ENCODE data around the gene DCUN1D2. TPM values are rescaled to one million over a fixed set of nuclear protein-coding genes. Genes with fewer than 3 reads are reported as not detected.

Gene DCUN1D2
- total RNA-seq, 1 experiment from 2014 or later: 4.5 TPM

DNA sequence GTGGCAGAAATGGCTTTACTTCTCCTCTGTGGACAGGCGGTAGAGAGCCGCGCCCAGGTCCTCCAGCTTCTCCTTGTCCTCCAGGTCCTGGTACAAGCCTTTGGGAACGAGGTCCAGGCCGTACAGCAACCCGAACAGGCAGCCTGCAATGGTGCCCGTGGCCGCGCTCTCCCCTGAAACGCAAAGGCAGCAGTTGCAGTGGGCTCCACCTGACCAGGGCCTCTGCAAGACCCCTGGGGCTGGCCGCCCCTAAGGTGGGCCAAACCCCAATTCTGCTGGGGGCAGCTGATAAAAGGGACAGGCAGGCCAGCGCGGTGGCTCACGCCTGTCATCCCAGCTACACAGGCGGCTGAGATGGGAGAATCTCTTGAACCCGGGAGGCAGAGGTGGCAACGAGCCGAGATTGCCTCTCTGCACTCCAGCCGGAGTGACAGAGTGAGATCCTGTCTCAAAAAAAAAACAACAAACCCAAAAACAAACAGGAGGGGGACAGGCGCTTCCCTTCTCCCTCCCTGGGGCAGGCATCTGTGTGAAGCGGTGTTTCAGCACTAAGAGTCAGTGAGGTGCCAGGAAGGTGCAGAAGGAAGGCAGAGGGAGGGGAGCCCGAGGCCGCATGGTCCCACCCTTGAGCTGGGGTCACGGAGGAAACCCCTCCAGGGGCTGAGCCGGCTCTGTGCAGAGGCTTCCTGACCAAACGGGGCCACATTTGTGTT lies 67.5 kb downstream of the DCUN1D2 start:
- DNase-seq (ENCODE audit: low spot score): no peak

DNA sequence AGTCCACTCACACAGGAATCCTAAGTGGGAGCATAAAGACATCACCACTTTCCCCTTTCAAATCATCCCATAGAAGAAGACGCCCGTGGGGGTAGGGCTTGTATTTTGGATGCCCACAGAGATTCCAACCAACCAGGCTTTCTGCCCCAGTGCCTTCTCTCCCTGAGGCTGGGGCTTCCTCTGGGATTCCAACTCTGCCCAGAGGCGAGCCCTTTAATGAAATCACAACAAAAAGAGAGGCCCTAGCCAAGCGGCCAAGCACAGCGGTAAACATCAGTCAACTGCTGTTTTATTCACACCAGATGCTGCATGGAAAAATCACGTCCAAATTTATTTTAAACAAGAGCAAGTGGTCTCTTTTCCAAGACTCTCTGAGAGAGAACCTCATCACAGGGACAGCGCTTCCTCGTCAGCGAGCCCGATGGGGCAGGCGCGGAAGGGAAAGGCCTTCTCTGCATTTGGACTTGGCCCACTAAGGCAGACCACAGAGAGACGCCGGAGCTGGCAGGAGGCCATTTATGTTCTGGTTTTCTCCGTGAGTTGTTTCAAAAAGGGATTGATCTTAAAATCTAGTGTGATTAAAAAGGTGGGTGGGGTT lies 68.7 kb downstream of the DCUN1D2 start:
- DNase-seq (ENCODE audit: low spot score): no peak

GRCh38 chr13:113420833-113421600 lies 69.5 kb downstream of the DCUN1D2 start:
- DNase-seq (ENCODE audit: low spot score): no peak

DNA sequence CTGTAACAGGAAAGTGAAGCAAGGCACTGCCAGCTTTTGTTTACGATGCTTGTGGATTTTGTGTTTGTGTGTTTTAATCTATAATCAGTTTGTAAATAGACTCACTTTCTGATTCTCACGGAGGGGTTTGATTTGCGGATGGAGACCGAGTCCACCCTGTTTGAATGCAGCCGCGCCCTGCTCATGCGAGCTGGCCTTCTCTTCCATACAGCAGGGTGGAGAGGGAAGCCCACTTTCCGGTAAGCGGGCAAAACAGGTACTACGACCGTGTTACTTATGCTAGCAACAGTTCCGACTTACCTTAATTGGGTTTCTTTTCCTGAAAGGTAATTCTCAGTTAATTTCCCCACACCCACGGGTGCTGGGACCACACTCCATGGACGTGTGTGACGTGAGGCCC lies 70.3 kb downstream of the DCUN1D2 start:
- no peak for DNase-seq (ENCODE audit: low spot score)

GRCh38 chr13:113419531-113420193 lies 70.8 kb downstream of the DCUN1D2 start:
- no peak for DNase-seq (ENCODE audit: low spot score)

DNA sequence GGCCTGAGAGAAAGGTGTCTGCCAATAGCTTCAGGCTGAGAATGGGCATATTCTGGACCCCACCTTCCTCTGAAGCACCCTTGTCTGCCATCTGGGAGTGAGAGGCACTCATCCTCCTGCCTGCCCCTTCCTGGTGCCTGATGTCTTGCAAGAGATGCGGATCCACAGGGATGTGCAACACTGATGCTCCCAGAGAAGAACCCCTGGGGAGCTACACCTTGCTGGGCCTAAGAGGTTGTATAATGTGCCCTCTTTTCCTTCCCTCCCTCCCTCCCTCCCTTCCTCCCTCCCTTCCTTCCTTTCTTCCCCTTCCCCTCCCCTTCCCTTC lies 71.8 kb downstream of the DCUN1D2 start:
- no peak for DNase-seq (ENCODE audit: low spot score)

GRCh38 chr13:113417836-113418721 lies 72.4 kb downstream of the DCUN1D2 start:
- DNase-seq (ENCODE audit: low spot score): no peak

DNA sequence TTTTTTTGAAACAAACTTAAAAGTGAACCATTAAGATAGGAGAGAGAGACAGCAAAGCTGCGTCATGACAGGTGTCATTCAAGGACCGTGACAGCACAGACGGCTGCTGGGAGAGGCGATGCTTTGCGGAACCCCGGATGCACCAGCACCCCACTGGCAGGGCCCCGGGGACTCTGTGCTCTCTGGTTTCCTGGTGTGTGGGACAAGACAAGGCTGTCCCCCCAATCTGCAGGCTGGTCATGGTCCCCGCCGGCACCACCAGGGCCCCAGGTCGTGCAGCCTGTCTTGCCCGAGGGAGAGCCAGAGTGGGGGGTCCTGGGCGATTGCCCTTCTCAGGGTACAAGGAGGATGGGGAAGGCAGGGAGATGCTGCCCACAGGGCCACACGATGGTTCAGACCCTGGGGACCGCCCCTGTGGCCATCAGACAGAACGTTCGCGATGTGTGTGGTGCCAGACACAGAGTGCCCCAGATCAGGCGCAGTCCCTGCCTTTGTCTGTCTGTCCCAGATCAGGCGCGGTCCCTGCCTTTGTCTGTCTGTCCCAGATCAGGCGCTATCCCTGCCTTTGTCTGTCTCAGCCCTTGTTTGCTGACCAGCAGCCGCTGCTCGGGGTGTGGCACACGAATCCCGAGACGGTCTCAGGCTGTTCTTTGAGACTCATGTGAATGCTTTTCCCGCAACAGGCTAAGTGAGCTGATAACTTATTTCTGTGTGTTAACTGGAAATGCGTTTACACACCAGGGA lies 73.3 kb downstream of the DCUN1D2 start:
- no peak for DNase-seq (ENCODE audit: low spot score)

DNA sequence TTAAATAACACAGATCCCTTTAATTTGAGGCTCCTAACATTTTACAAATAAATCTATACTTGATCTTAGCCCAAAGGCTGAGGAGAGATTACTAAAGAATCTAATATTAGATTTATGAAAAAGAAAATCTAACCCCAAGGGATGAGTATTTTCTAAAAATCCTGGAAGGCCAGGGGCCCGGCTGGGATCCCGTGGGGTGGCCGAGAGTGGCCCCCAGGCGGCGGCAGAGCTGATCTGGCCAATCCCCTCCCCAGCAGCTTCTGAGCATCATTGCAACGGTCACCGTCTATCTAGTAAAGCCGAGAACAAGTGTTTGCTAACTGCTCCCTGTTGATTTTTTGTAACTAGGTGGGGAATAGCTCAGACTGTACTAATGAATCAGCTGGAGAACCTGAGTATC lies 74.7 kb downstream of the DCUN1D2 start:
- no peak for DNase-seq (ENCODE audit: low spot score)

- no peak for DNase-seq (ENCODE audit: low spot score)
These were observed 75.5 kb downstream of the DCUN1D2 start for GRCh38 chr13:113415032-113415431.

GRCh38 chr13:113414335-113414734 lies 76.2 kb downstream of the DCUN1D2 start:
- no peak for DNase-seq (ENCODE audit: low spot score)

- DNase-seq (ENCODE audit: low spot score): no peak
These were observed 76.6 kb downstream of the DCUN1D2 start for GRCh38 chr13:113413898-113414282.

DNA sequence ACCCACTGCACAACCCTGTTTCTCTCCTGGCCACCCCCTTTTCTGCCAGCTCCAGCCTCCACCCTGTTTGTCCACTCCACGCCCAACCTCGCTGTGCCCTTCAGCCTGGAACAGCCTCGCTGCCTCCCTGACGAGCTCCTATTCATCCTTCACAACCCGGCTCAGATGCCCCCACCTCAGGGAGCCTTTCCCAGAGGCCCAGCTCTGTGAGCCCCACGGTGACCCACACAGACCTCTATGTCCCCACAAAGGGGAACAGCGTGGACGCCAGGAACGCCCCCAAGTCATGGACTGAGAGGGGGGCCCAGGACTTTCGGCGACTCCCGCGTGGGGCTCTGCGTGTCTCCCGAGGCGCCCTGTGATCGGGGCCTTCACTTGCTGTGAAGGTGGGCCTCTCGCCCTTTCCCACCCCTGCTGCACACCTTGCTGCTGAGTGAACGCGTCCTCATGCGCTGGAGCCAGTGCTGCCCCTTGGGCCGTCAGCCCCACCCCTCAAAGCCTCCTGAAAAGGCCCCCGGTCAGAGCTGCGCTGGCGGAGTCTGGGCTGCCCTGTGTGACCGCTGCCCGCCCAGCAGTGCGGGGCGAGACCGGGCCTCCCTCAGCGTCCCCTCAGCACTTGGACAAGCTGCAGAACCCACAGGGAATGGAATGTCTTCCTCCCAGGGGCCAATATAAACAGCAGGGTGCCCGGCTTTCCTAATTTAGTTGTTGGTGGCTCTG lies 77.2 kb downstream of the DCUN1D2 start:
- no peak for DNase-seq (ENCODE audit: low spot score)

DNA sequence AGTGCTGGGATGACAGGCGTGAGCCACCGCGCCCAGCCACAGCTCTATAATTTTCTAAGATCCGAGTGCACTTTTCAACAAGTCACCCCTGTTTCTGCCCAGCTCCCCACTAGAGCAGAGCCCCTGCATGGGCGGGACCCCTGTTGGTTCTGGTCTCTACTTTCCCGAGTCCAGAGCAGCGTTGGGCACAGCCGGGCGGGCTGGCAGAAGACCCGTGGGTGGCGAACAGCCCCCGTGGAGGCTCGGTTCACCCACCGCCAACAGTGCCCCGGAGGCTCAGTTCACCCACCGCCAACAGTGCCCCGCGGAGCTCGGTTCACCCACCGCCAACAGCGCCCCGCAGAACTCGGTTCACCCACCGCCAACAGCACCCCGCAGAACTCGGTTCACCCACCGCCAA lies 78.1 kb downstream of the DCUN1D2 start:
- no peak for DNase-seq (ENCODE audit: low spot score)

DNA sequence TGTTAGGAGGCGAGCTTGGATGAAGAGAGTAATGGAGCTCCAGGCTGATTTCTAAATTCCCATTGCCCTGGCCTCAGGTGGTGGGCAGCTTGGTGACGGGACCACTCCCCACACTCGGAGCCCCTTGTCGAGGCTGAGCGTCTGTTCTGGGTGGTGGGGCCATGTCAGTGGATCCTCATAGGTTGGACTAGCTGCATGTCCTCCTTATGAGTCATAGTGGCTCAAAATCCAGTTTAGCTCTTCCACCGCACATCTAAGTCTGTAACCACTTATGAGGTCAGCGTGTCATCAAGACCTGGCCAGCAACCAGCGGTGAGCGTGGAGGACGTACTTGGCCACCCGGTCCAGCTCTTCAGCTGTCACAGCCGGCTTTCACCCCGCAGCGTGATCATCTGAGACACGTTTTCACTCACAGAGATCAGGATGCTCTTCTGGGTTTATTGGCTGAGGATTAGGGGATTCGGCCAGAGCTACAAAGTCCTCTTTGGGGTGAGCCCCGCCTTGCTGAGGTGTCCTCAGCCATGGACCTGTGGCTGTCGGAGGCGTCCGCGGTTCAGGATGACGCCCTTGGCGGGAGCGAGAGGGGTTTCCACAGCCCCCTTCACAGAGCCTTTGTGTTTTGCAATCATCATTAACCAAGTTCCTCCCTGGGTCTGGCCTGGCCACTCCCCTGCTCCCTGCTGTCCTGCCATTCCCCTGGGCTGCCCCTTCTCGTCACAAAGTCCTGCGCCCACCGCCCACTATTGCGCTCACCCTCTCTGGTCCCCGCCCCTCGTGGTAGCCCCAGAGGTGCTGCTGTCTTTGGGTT lies 79.1 kb downstream of the DCUN1D2 start:
- DNase-seq (ENCODE audit: low spot score): peak; percentile 94

GRCh38 chr13:113410472-113411201 lies 79.9 kb downstream of the DCUN1D2 start:
- DNase-seq (ENCODE audit: low spot score): peak; percentile 87

- no peak for DNase-seq (ENCODE audit: low spot score)
These were observed 81.9 kb downstream of the DCUN1D2 start for GRCh38 chr13:113408562-113408961.

GRCh38 chr13:113407531-113408393 lies 82.7 kb downstream of the DCUN1D2 start:
- no peak for DNase-seq (ENCODE audit: low spot score)
